Type B pancreatic cell (in vitro differentiated cells): Measurements from ENCODE around the gene SORCS1. TPM values are rescaled to one million over a fixed set of nuclear protein-coding genes. Genes with fewer than 3 reads are reported as not detected.

ENCODE experiments used
- DNase-seq: peaks from one replicate; pipeline ENCODE4 v3.0.0; 2021; ENCODE audit warnings: mixed read lengths; ENCODE audit not compliant: unreplicated experiment; ENCODE audit errors: extremely low spot score
- H3K27ac Mint-ChIP-seq: 2 replicates; pipeline ENCODE4 v1.8.0; 2021; ENCODE audit warnings: mild to moderate bottlenecking, mixed read lengths
- H3K27me3 Mint-ChIP-seq: 2 replicates; pipeline ENCODE4 v1.8.0; 2021; ENCODE audit warnings: mixed read lengths
- H3K36me3 Mint-ChIP-seq: 2 replicates; pipeline ENCODE4 v1.8.0; 2021; ENCODE audit warnings: mixed read lengths
- H3K4me1 Mint-ChIP-seq: one replicate; pipeline ENCODE4 v1.8.0; 2021; ENCODE audit warnings: mixed read lengths; ENCODE audit not compliant: unreplicated experiment
- H3K4me3 Mint-ChIP-seq: 2 replicates; pipeline ENCODE4 v1.8.0; 2021; ENCODE audit warnings: mild to moderate bottlenecking, mixed read lengths
- H3K9me3 Mint-ChIP-seq: 2 replicates; pipeline ENCODE4 v1.8.0; 2021; ENCODE audit warnings: mixed read lengths
- total RNA-seq: library from RNA; stranded (reverse); gene quantifications from 2 replicates; pipeline ENCODE4 v1.2.1, GENCODE V29; 2021; ENCODE audit warnings: low replicate concordance
- TF ChIP-seq, protein P1 (sequence below): fragments of 200-600 bp; sonication (generic); conservative IDR thresholded peaks from 2 replicates; pipeline ENCODE4 v1.5.0; 2021; ENCODE audit warnings: antibody characterized with exemption, mild to moderate bottlenecking

Gene SORCS1
- total RNA-seq, 1 donor from 2014 or later: 5.4 TPM

DNA sequence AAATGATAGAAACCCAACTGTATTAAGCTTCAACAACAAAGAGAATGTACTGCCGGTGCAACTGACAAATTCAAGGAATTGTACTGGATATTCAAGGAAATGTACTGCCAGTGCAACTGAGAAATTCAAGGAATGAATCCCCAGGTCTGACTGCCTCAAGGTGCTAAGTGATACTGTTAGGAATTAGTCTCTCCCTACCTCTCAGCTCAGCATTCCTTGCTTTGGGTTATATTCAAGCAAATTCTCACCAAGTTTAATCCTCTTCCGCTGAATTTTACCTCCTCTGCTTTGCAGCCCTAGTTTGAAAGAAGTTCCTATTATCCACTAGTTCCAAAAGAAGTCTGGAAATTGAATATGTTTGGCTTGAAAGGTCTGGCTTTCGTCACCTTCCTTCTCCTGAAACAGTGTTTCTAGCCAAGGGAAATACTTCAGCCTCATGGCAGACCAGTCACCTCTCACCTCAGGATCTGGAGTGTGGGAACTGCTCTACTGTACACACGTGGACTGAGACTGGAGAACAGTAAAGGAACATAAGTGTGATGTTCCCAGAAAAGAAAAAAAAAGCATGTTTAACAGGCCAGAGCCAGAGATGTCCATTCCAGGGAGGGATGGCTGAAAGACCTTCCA is 60.4 kb downstream of the SORCS1 start:
- peaks cover 7% of the 10 kb centered on the region for H3K36me3 Mint-ChIP-seq
- H3K4me3 Mint-ChIP-seq: no peak overlapping the region
- no peak overlapping the region for H3K27ac Mint-ChIP-seq
- no peak for DNase-seq
- peaks cover 7% of the 10 kb centered on the region for H3K9me3 Mint-ChIP-seq
- TF ChIP-seq, protein P1, sequence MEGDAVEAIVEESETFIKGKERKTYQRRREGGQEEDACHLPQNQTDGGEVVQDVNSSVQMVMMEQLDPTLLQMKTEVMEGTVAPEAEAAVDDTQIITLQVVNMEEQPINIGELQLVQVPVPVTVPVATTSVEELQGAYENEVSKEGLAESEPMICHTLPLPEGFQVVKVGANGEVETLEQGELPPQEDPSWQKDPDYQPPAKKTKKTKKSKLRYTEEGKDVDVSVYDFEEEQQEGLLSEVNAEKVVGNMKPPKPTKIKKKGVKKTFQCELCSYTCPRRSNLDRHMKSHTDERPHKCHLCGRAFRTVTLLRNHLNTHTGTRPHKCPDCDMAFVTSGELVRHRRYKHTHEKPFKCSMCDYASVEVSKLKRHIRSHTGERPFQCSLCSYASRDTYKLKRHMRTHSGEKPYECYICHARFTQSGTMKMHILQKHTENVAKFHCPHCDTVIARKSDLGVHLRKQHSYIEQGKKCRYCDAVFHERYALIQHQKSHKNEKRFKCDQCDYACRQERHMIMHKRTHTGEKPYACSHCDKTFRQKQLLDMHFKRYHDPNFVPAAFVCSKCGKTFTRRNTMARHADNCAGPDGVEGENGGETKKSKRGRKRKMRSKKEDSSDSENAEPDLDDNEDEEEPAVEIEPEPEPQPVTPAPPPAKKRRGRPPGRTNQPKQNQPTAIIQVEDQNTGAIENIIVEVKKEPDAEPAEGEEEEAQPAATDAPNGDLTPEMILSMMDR: no peak
- peaks cover 3% of the 10 kb centered on the region for H3K27me3 Mint-ChIP-seq
- H3K4me1 Mint-ChIP-seq: peaks cover 9% of the 10 kb centered on the region

DNA sequence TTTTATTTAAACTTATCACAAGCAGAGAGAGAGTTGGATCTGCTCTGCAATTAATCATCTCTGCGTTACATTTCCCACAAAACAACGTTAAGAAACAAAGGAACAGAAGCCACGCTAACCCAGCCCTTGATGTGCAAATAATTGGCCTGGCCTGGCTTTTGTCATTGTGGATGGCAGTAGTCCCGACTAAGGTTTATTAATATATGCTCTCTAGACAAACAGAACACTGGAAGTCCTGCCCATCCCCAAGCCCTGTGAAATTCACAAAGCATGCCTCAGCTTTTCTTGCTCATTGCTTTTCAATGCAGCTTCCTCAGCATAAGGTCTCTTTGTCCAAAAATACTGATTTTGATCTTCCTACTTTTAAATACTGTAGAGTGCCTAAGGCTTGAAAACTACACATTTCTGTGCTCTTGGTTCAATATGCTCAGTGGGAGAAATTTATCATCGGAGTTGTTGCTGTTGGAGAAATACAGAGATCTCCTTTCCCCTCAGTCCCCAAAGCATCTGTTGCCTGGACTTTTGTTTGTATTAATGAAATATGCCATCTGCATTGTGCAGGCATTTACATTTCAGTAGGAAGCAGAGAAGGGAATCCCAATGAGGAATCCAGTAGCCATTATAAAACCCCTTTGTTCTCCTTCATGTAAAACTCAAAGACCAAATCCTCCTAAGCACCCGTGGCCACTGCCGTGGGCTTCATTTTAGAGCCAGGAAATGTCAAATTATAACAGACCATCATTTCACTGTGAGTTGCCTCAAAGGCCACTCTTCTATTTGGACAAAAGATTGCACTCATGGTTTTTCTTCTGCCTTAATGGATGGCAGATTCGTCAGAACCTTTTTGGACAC is 61.1 kb downstream of the SORCS1 start:
- Mint-ChIP-seq H3K4me1 (peaks cover 9% of the 10 kb centered on the region), H3K9me3 (peaks cover 4% of the 10 kb centered on the region), H3K36me3 (peaks cover 4% of the 10 kb centered on the region), H3K27me3 (peaks cover 3% of the 10 kb centered on the region), H3K27ac (no peak overlapping the region), H3K4me3 (no peak overlapping the region)
- TF ChIP-seq, protein P1: no peak
- DNase-seq: no peak

DNA sequence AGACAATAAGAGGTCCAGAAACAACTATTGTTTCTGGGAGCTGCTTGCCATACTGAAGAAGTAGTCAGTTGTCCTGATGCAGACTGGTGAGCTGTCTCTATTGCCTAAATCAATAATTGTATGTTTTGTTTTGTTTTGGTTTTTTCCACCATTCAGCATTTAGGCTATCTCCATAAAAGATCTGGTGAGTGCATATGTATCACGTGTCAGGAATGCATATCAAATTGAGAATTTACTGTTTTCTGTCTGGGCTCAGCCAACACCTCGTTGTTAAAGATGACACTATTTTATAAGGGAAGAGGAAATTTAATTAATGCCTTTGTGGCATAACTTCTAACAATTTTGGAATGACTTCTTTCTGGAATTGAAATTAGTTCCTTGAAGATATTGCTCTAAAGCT is 66.2 kb downstream of the SORCS1 start:
- H3K27ac Mint-ChIP-seq: no peak overlapping the region
- no peak for DNase-seq
- H3K9me3 Mint-ChIP-seq: no peaks in the 10 kb centered on the region
- TF ChIP-seq, protein P1: no peak
- no peaks in the 10 kb centered on the region for H3K36me3 Mint-ChIP-seq
- H3K4me3 Mint-ChIP-seq: no peak overlapping the region
- H3K27me3 Mint-ChIP-seq: no peaks in the 10 kb centered on the region
- peaks cover 6% of the 10 kb centered on the region for H3K4me1 Mint-ChIP-seq

DNA sequence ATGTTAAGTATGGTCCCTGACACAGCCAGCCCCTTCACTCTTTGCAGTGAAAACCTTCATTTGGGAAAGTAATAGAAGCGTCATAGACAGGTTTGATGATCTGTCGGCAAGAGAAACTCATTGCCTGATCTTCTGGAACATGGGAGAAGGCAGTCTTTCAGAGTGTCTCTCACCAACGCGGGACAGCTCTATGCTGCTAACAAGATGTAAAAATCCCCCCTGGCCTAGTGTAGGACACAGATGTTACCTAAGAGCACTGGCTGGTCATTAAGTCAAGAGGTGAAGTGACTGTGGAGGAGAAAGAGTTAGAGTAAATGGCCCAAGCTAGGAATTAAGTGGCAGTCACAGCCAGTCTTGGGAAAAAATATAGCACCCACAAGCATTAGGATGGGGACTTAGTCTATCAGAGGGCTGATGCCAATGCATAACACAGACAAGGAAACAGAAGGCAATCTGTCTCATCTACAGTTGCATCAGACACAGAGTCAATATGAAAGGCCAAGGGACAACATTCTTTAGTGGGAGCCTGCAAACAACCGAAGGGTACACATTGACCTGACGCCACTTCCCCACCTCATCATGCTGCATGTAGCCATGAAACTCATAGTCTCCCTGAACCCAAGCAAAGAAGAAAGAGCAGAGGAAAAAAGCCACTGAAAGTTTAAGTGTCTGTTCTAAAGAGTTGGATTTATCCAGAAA is 69.5 kb downstream of the SORCS1 start:
- no peak for DNase-seq
- H3K27me3 Mint-ChIP-seq: no peaks in the 10 kb centered on the region
- H3K27ac Mint-ChIP-seq: no peak overlapping the region

DNA sequence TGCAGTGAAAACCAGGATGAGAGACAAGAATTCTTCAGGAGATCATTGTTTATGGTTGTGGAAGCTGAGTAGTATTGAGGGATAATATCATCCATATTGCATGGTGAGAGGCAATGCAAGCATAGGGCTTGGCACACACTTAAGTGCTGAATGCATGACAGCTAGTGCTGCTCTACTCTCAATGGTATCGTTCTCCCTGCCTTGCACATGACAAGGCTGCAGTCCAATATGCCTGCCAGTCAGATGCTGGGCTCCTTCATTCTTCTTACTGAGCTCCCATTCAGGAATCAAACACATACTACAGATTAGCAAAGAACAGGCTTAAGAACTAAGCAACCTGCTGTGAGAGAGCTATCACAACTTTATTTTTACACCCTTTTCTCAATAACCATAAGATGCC is 72.2 kb downstream of the SORCS1 start:
- H3K27ac Mint-ChIP-seq: no peak overlapping the region
- H3K36me3 Mint-ChIP-seq: no peaks in the 10 kb centered on the region
- H3K4me3 Mint-ChIP-seq: no peak overlapping the region
- H3K4me1 Mint-ChIP-seq: no peaks in the 10 kb centered on the region
- peaks cover 2% of the 10 kb centered on the region for H3K9me3 Mint-ChIP-seq
- TF ChIP-seq, protein P1: no peak
- no peak for DNase-seq
- no peaks in the 10 kb centered on the region for H3K27me3 Mint-ChIP-seq

More for the DNA sequence above, 69.5 kb downstream of the SORCS1 start:
- no peak overlapping the region for H3K4me3 Mint-ChIP-seq
- H3K36me3 Mint-ChIP-seq: no peaks in the 10 kb centered on the region
- no peaks in the 10 kb centered on the region for H3K9me3 Mint-ChIP-seq
- TF ChIP-seq, protein P1: no peak
- no peaks in the 10 kb centered on the region for H3K4me1 Mint-ChIP-seq
